GM19099 (cell line): ENCODE measurements around the gene OSMR.

Source experiments
- POLR2A ChIP-seq: IDR thresholded peaks from 3 replicates; pipeline ENCODE4 v1.6.1; 2011; ENCODE audit warnings: low read depth; ENCODE audit not compliant: insufficient read length; ENCODE audit errors: extremely low read depth

OSMR gene

GRCh38 chr5:38845526-38846378 is at the start of gene OSMR:
TSS of gene OSMR (plus strand) at chr5:38846012. CDS start at chr5:38869045, 23,033 bp downstream.
- no peak for TF ChIP-seq POLR2A

GRCh38 chr5:38796742-38797108 is 49.1 kb upstream of the OSMR start:
- no peak for TF ChIP-seq POLR2A

- TF ChIP-seq POLR2A, result no peak
Observed at GRCh38 chr5:38797838-38798237, 48.0 kb upstream of the OSMR start.

- TF ChIP-seq POLR2A, result no peak
Observed at GRCh38 chr5:38799556-38800377, 46.0 kb upstream of the OSMR start.

- TF ChIP-seq POLR2A, result no peak
Observed at GRCh38 chr5:38800515-38800914, 45.3 kb upstream of the OSMR start.

GRCh38 chr5:38802125-38802524 is 43.7 kb upstream of the OSMR start:
- TF ChIP-seq POLR2A, result no peak

- no peak for TF ChIP-seq POLR2A
Observed at GRCh38 chr5:38803246-38803645, 42.6 kb upstream of the OSMR start.

- no peak for TF ChIP-seq POLR2A
Observed at GRCh38 chr5:38806775-38807258, 39.0 kb upstream of the OSMR start.

- no peak for TF ChIP-seq POLR2A
Observed at GRCh38 chr5:38807570-38808483, 38.0 kb upstream of the OSMR start.

- TF ChIP-seq POLR2A, result no peak
Observed at GRCh38 chr5:38808666-38809343, 37.0 kb upstream of the OSMR start.

- TF ChIP-seq POLR2A, result no peak
Observed at GRCh38 chr5:38809388-38810359, 36.1 kb upstream of the OSMR start.

- no peak for TF ChIP-seq POLR2A
Observed at GRCh38 chr5:38814879-38815278, 30.9 kb upstream of the OSMR start.
